GM23248 (cell line): ENCODE results near the gene HBM. TPM values are rescaled to one million over a fixed set of nuclear protein-coding genes. Genes with fewer than 3 reads are reported as not detected.
"Not testable (repeated sequence)": the region's sequence is repeated elsewhere in the genome, so short reads cannot be mapped to it uniquely, and the experiment has no call there.

Source experiments
- DNase-seq: peaks from one replicate; pipeline ENCODE4 v3.0.0-alpha.2; 2015
- H2AFZ ChIP-seq: fragments of 200-600 bp; sonication (generic); 2 replicates; pipeline ENCODE4 v1.6.1; 2016; ENCODE audit warnings: antibody characterized with exemption
- H3F3A ChIP-seq: fragments of 200-600 bp; sonication (generic); 2 replicates; pipeline ENCODE4 v1.6.1; 2016; ENCODE audit warnings: mild to moderate bottlenecking, antibody characterized with exemption, mixed run types; ENCODE audit not compliant: insufficient read depth
- H3K27ac ChIP-seq: fragments of 200-600 bp; sonication (generic); 2 replicates; pipeline ENCODE4 v1.5.1; 2016; ENCODE audit warnings: mild to moderate bottlenecking
- H3K27me3 ChIP-seq: fragments of 200-600 bp; sonication (generic); replicated peaks from 2 replicates; pipeline ENCODE4 v1.6.1; 2016; ENCODE audit warnings: mild to moderate bottlenecking; ENCODE audit not compliant: insufficient read depth
- H3K36me3 ChIP-seq: fragments of 200-600 bp; sonication (generic); 2 replicates; pipeline ENCODE4 v1.6.1; 2016; ENCODE audit warnings: low read depth, mild to moderate bottlenecking
- H3K4me1 ChIP-seq: fragments of 200-600 bp; sonication (generic); 2 replicates; pipeline ENCODE4 v1.6.1; 2016; ENCODE audit warnings: mild to moderate bottlenecking; ENCODE audit not compliant: insufficient read depth
- H3K4me2 ChIP-seq: fragments of 200-600 bp; sonication (generic); one replicate; pipeline ENCODE4 v1.6.1; 2016; ENCODE audit warnings: mild to moderate bottlenecking; ENCODE audit not compliant: unreplicated experiment
- H3K4me3 ChIP-seq: fragments of 200-600 bp; sonication (generic); 2 replicates; pipeline ENCODE4 v1.5.1; 2016; ENCODE audit warnings: mild to moderate bottlenecking
- H3K79me2 ChIP-seq: fragments of 200-600 bp; sonication (generic); 2 replicates; pipeline ENCODE4 v1.6.1; 2016; ENCODE audit warnings: mild to moderate bottlenecking; ENCODE audit not compliant: insufficient read depth
- H3K9ac ChIP-seq: fragments of 200-600 bp; sonication (generic); 2 replicates; pipeline ENCODE4 v1.6.1; 2016; ENCODE audit warnings: mild to moderate bottlenecking
- H3K9me2 ChIP-seq: fragments of 200-600 bp; sonication (generic); 2 replicates; pipeline ENCODE4 v1.6.1; 2016; ENCODE audit warnings: mixed run types, mild to moderate bottlenecking, moderate library complexity; ENCODE audit not compliant: insufficient read depth
- H3K9me3 ChIP-seq: fragments of 200-600 bp; sonication (generic); one replicate; pipeline ENCODE4 v1.6.1; 2017; ENCODE audit warnings: low read depth
- H4K20me1 ChIP-seq: fragments of 200-600 bp; sonication (generic); 2 replicates; pipeline ENCODE4 v1.6.0; 2016; ENCODE audit not compliant: insufficient read depth
- EZH2 ChIP-seq: fragments of 200-600 bp; sonication (generic); IDR thresholded peaks from 2 replicates; pipeline ENCODE4 v1.6.1; 2018; ENCODE audit warnings: antibody characterized with exemption, mild to moderate bottlenecking; ENCODE audit not compliant: insufficient read depth, poor library complexity, severe bottlenecking
- EZH2phosphoT487 ChIP-seq: fragments of 200-600 bp; sonication (generic); IDR thresholded peaks from 2 replicates; pipeline ENCODE4 v1.6.1; 2018; ENCODE audit warnings: antibody characterized with exemption, moderate library complexity, mild to moderate bottlenecking, low read depth; ENCODE audit not compliant: insufficient read depth
- WGBS, 2 experiments: methylation state at CpG; one replicate each; pipeline ENCODE4 v1.1.6; 2015 to 2017; ENCODE audit warnings: low lambda C conversion rate in 2 of 2, low coverage in 1 of 2; ENCODE audit errors: missing lambda C conversion rate in 2 of 2; 5-methylcytosine and 5-hydroxymethylcytosine counted together
- in situ Hi-C: fragments of 300-500 bp; cut with MboI; formaldehyde crosslinking; loops from 2 replicates; pipeline ENCODE4 v1.15.0; 2020
- polyA plus RNA-seq: library from polyadenylated mRNA; unstranded; fragments of >200 nt; fragmentation: Nextera tagmentation; extraction: Ambion mirVana; gene quantifications from 2 replicates; pipeline ENCODE4 v1.2.1, GENCODE V29; 2016
- total RNA-seq: library from RNA; depleted of rRNA; stranded (reverse); fragments of >200 nt; shearing (Covaris generic); gene quantifications from 2 replicates; pipeline ENCODE4 v1.2.3, GENCODE V29; 2014

Gene HBM
- total and polyA plus RNA-seq, 2 experiments from 2014 or later, result not detected

DNA sequence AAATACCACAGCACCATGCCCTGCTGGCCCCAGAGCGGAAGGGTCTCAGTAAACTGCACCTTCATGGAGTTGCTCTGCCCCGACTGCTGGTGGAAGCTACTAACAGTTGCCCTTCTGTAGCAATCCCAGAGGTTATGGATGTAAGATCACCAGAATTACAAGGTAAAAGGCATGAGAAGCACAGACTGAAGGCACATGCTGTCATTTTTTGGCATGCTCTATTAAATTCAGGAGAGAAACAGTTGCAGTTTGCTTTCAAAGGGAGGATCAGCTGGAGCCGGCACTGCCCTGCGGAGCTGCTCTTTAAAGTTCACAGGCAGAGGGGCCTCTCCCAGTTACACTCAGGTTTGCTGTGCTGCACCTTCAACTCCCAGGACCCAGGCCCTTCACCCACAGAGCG, 46.5 kb upstream of the HBM start:
- TF ChIP-seq EZH2 (no peak), EZH2phosphoT487 (no peak)
- in situ Hi-C loops, result no loop called here
- H3K27ac ChIP-seq, result no peak overlapping the region
- no peaks in the 10 kb centered on the region for H3K27me3 ChIP-seq
- no peaks in the 10 kb centered on the region for H3K9me3 ChIP-seq
- H4K20me1 ChIP-seq, result no peaks in the 10 kb centered on the region
- no peaks in the 10 kb centered on the region for H3K9me2 ChIP-seq
- H3K79me2 ChIP-seq, result peaks cover 15% of the 10 kb centered on the region; the same call in 1 of the 2 replicates
- DNase-seq, result no peak
- peaks cover 4% of the 10 kb centered on the region; the same call in 1 of the 2 replicates for H3F3A ChIP-seq
- no peak overlapping the region for H3K4me2 ChIP-seq
- no peak overlapping the region for H3K4me3 ChIP-seq
- no peak overlapping the region for H3K9ac ChIP-seq
- no peaks in the 10 kb centered on the region for H3K4me1 ChIP-seq
- 97 to 99% methylated on average over 5 of the region's 5 CpGs for WGBS, 2 experiments
- H3K36me3 ChIP-seq, result peaks cover 3% of the 10 kb centered on the region; the same call in 1 of the 2 replicates
- no peak overlapping the region for H2AFZ ChIP-seq

DNA sequence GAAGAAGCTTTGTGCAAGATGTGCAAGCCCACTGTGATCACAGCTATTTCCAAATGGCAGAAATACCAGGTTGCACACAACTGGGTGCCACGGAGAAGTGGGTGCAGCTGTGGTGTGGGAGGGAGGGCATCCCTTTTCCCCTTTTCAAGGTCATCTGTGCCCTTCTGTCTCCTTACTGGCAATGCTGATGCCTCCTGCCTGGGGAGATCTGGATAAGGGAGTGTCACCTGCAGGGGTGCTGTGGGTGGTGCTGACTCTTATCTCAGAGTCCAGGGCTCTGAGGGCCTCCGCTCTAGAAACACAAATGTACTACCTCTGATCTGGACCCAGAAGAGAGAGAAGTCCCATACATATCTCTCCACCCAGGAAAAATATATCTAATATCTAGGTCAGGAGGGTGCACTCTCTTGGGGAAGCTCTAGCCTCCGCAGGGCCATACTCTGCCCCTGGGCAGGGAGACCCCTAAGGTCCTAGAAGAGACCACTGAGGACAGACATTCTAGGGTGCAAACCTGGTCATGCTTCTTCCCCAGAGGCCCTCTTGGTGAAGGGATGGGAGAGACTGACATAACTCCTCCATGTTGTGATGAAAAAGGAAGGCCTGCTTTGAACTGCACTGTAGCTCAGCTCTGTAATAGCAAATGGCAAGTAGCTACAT, 45.8 kb upstream of the HBM start:
- Histone ChIP-seq H3K9ac (no peak overlapping the region), H3K4me3 (no peak overlapping the region), H2AFZ (no peak overlapping the region), H3K36me3 (peaks cover 3% of the 10 kb centered on the region; the same call in 1 of the 2 replicates), H3K79me2 (peaks cover 15% of the 10 kb centered on the region; the same call in 1 of the 2 replicates), H3K9me3 (no peaks in the 10 kb centered on the region), H4K20me1 (no peaks in the 10 kb centered on the region), H3K27me3 (no peaks in the 10 kb centered on the region), H3K4me1 (no peaks in the 10 kb centered on the region), H3K4me2 (no peak overlapping the region), H3K27ac (no peak overlapping the region), H3K9me2 (no peaks in the 10 kb centered on the region), H3F3A (no peaks in the 10 kb centered on the region)
- DNase-seq, result no peak
- 93 to 100% methylated on average over 3 of the region's 3 CpGs for WGBS, 2 experiments
- in situ Hi-C loops, result no loop called here
- TF ChIP-seq EZH2 (no peak), EZH2phosphoT487 (no peak)

DNA sequence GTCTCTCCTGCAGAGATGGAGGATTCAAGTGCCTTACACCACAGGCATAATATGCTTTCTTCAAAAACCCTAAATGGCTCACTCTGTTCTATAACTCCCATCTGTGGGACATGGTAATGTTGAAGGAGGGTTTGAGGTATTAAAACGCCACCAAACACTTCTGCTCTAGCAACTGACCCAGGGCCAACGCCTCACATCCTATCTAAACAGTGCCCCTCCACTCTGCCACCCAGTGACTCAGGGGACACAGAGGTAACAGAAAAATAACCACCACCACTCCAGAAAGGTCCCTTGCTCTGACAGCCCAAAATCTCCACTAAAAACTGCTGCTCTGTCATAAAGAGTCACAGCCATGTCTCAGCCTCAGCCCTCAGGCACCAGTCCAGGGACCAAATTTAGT, 45.0 kb upstream of the HBM start:
- H3F3A ChIP-seq, result no peaks in the 10 kb centered on the region
- H3K9me3 ChIP-seq, result no peaks in the 10 kb centered on the region
- H4K20me1 ChIP-seq, result no peaks in the 10 kb centered on the region
- no peak for TF ChIP-seq EZH2
- no peak for TF ChIP-seq EZH2phosphoT487
- no peak for DNase-seq
- peaks cover 15% of the 10 kb centered on the region; the same call in 1 of the 2 replicates for H3K79me2 ChIP-seq
- no peak overlapping the region for H2AFZ ChIP-seq
- H3K36me3 ChIP-seq, result peaks cover 3% of the 10 kb centered on the region; the same call in 1 of the 2 replicates
- no peak overlapping the region for H3K27ac ChIP-seq
- in situ Hi-C loops, result no loop called here
- H3K4me3 ChIP-seq, result no peak overlapping the region
- H3K27me3 ChIP-seq, result no peaks in the 10 kb centered on the region
- no peak overlapping the region for H3K9ac ChIP-seq
- no peak overlapping the region for H3K4me2 ChIP-seq
- H3K9me2 ChIP-seq, result no peaks in the 10 kb centered on the region
- 82 to 93% methylated on average over 2 of the region's 2 CpGs for WGBS, 2 experiments
- no peaks in the 10 kb centered on the region for H3K4me1 ChIP-seq

DNA sequence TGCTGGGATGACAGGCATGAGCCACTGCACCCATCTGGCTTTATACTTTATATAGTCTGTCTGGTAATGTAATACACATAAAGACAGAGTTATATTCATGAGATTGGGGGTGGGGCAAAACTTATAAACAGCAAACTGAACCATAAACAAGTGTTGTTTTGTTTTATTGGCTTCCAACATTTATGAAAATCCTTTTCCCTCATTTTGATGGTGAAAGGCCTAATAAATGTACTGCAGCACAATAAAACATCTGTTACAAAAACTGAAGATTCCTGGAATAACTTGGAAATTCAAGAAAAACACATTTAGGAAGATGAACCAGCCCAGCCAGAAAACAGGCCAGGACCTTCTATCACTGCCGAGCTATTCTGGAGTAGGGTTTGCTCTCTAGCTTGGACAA, 43.4 kb upstream of the HBM start:
- Histone ChIP-seq H3K36me3 (peaks cover 3% of the 10 kb centered on the region; the same call in 1 of the 2 replicates), H3K4me2 (no peak overlapping the region), H2AFZ (no peak overlapping the region), H3F3A (no peaks in the 10 kb centered on the region), H3K9me3 (no peaks in the 10 kb centered on the region), H4K20me1 (no peaks in the 10 kb centered on the region), H3K79me2 (peaks cover 15% of the 10 kb centered on the region; the same call in 1 of the 2 replicates), H3K4me3 (no peak overlapping the region), H3K27me3 (no peaks in the 10 kb centered on the region), H3K4me1 (no peaks in the 10 kb centered on the region), H3K9me2 (no peaks in the 10 kb centered on the region), H3K9ac (no peak overlapping the region), H3K27ac (no peak overlapping the region)
- in situ Hi-C loops, result no loop called here
- DNase-seq, result no peak
- 89 to 100% methylated on average over 1 of the region's 1 CpG for WGBS, 2 experiments
- TF ChIP-seq EZH2phosphoT487 (no peak), EZH2 (no peak)

DNA sequence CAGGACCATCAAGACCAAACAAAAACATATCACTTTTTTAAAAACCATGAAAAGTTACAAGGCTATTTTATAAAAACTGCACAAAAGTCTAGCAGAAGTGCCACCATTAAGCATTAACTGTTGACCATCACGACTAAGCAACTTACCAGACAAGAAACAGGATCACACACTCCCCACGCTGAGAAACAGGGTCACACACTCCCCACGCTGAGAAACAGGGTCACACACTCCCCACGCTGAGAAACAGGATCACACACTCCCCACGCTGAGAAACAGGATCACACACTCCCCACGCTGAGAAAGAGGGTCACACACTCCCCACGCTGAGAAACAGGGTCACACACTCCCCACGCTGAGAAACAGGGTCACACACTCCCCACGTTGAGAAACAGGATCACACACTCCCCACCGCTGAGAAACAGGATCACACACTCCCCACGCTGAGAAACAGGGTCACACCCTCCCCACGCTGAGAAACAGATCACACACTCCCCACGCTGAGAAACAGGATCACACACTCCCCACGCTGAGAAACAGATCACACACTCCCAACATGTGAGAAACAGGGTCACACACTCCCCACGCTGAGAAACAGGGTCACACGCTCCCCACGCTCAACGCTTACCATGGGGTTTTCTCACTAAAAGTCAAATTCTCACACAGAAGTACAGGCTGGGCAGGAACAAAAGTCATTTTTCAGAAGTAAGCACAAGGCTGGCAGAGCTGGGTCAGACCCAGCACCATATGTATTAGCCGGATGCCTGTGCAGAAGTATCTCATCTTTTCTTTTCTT, 42.0 kb upstream of the HBM start:
- in situ Hi-C loops, result not testable (repeated sequence)
- 86 to 88% methylated on average over 10 to 18 of the region's 19 CpGs for WGBS, 2 experiments

More for the DNA sequence above, 42.0 kb upstream of the HBM start:
- H2AFZ ChIP-seq, H3K4me1 ChIP-seq, H3K27ac ChIP-seq, H3K36me3 ChIP-seq, H3K9ac ChIP-seq, H3K9me2 ChIP-seq, H3K27me3 ChIP-seq, H3K4me2 ChIP-seq, H4K20me1 ChIP-seq, DNase-seq, H3K4me3 ChIP-seq, H3F3A ChIP-seq, H3K9me3 ChIP-seq: not testable (repeated sequence)
- H3K79me2 ChIP-seq, result peaks cover 24% of the 10 kb centered on the region
